Thoracic aorta (tissue), 2 donors: ENCODE results near the gene SUSD2. TPM values are rescaled to one million over a fixed set of nuclear protein-coding genes. Genes with fewer than 3 reads are reported as not detected.
A peak's percentile ranks its signal among the peaks of the same experiment; 100 is the strongest.
"Not testable (repeated sequence)": the region's sequence is repeated elsewhere in the genome, so short reads cannot be mapped to it uniquely, and the experiment has no call there.

Source experiments
- ATAC-seq: fragments of 150-250 bp; one replicate; pipeline ENCODE4 v1.8.0; 2017; ENCODE audit warnings: low read depth; ENCODE audit not compliant: insufficient number of reproducible peaks, low FRiP score
- DNase-seq: peaks from one replicate; pipeline ENCODE4 v3.0.0-alpha.2; 2020; ENCODE audit warnings: low spot score
- H3K27ac ChIP-seq, 2 donors: fragments of 200-600 bp; sonication (generic); 1 replicate in 1 of 2; 2 replicates in 1 of 2; pipeline ENCODE4 v1.5.1; 2016; ENCODE audit warnings: mild to moderate bottlenecking in 2 of 2, moderate library complexity in 2 of 2
- H3K27me3 ChIP-seq: fragments of 200-600 bp; sonication (generic); replicated peaks from 2 replicates; pipeline ENCODE4 v1.6.0; 2016; ENCODE audit warnings: mild to moderate bottlenecking; ENCODE audit not compliant: insufficient read depth
- H3K36me3 ChIP-seq: fragments of 200-600 bp; sonication (generic); one replicate; pipeline ENCODE4 v1.5.1; 2016
- H3K4me1 ChIP-seq, 2 donors: fragments of 200-600 bp; sonication (generic); 1 replicate in 1 of 2; 2 replicates in 1 of 2; pipeline versions ENCODE4 v1.5.1 to v1.6.0; 2016; ENCODE audit warnings: low read depth in 2 of 2, mild to moderate bottlenecking in 1 of 2; ENCODE audit not compliant: control insufficient read depth in 1 of 2
- H3K4me3 ChIP-seq: fragments of 200-600 bp; sonication (generic); 2 replicates; pipeline ENCODE4 v1.5.1; 2016; ENCODE audit warnings: mild to moderate bottlenecking
- H3K9me3 ChIP-seq: fragments of 200-600 bp; sonication (generic); 2 replicates; pipeline ENCODE4 v1.5.1; 2016
- CTCF ChIP-seq: fragments of 200-600 bp; sonication (generic); IDR thresholded peaks from one replicate; pipeline ENCODE4 v1.5.1; 2019; ENCODE audit warnings: antibody characterized with exemption
- total RNA-seq, 2 donors: library from RNA; depleted of rRNA; stranded (reverse); fragments of >200 nt; gene quantifications; one replicate each; pipeline versions ENCODE4 v1.1.0 to v1.2.3, GENCODE V29; 2016

The SUSD2 gene
- total RNA-seq, 2 donors from 2014 or later, result 16.8 to 43.2 TPM

- Histone ChIP-seq H3K9me3 (no peaks in the 10 kb centered on the region), H3K4me3 (no peak overlapping the region), H3K36me3 (no peaks in the 10 kb centered on the region), H3K27ac (no peak overlapping the region), H3K27me3 (no peaks in the 10 kb centered on the region), H3K4me1 (peaks cover 3 to 20% of the 10 kb centered on the region in 2 donors)
- no peak for TF ChIP-seq CTCF
- DNase-seq, result no peak
- no peak for ATAC-seq
Observed at GRCh38 chr22:24191893-24192292, 10.6 kb downstream of the SUSD2 start.

GRCh38 chr22:24198682-24199052, 17.4 kb downstream of the SUSD2 start:
- no peaks in the 10 kb centered on the region for H3K27me3 ChIP-seq
- H3K4me3 ChIP-seq, result no peak overlapping the region
- H3K9me3 ChIP-seq, result no peaks in the 10 kb centered on the region
- DNase-seq, result no peak
- no peaks in the 10 kb centered on the region for H3K36me3 ChIP-seq
- H3K4me1 ChIP-seq, result peaks cover 3 to 22% of the 10 kb centered on the region in 2 donors
- ATAC-seq, result no peak
- peak overlapping the region in 1 of 2 donors; percentile 7 for H3K27ac ChIP-seq
- no peak for TF ChIP-seq CTCF

GRCh38 chr22:24200619-24201212, 19.4 kb downstream of the SUSD2 start:
- H3K4me1 ChIP-seq, result peaks cover 3 to 22% of the 10 kb centered on the region in 2 donors
- no peak for TF ChIP-seq CTCF

GRCh38 chr22:24201681-24202614, 20.7 kb downstream of the SUSD2 start:
- ATAC-seq, result no peak
- no peaks in the 10 kb centered on the region for H3K27me3 ChIP-seq

More at GRCh38 chr22:24200619-24201212, 19.4 kb downstream of the SUSD2 start:
- ATAC-seq (no peak), DNase-seq (no peak)
- Histone ChIP-seq H3K27ac (no peak overlapping the region), H3K9me3 (no peaks in the 10 kb centered on the region), H3K27me3 (no peaks in the 10 kb centered on the region), H3K4me3 (no peak overlapping the region), H3K36me3 (no peaks in the 10 kb centered on the region)

GRCh38 chr22:24203856-24204255, 22.6 kb downstream of the SUSD2 start:
- not testable (repeated sequence) for ATAC-seq, H3K4me3 ChIP-seq, H3K27ac ChIP-seq, H3K9me3 ChIP-seq, H3K27me3 ChIP-seq, H3K36me3 ChIP-seq, DNase-seq
- peaks cover 21 to 30% of the 10 kb centered on the region in 2 donors for H3K4me1 ChIP-seq

More at GRCh38 chr22:24201681-24202614, 20.7 kb downstream of the SUSD2 start:
- no peaks in the 10 kb centered on the region for H3K9me3 ChIP-seq
- no peak for TF ChIP-seq CTCF
- peaks cover 7 to 29% of the 10 kb centered on the region in 2 donors for H3K4me1 ChIP-seq
- DNase-seq, result no peak
- H3K36me3 ChIP-seq, result no peaks in the 10 kb centered on the region
- no peak overlapping the region for H3K27ac ChIP-seq
- H3K4me3 ChIP-seq, result no peak overlapping the region
